ENCODE data around the gene PLRG1. TPM values are rescaled to one million over a fixed set of nuclear protein-coding genes. Genes with fewer than 3 reads are reported as not detected.

Gene PLRG1
- total and polyA plus RNA-seq, 2 donors (not counting 1 experiment from before 2014, with no cell fraction given): 72.5 to 101 TPM

- Histone ChIP-seq H3K27ac (ENCODE audit: insufficient read depth, low read length) (no peak overlapping the region), H3K79me2 (ENCODE audit: control insufficient read depth, insufficient read depth, low read length) (no peaks in the 10 kb centered on the region), H3K4me3 (replicated peaks in 1 of 4; ENCODE audit: control extremely low read depth in 1 of 4, insufficient read depth in 1 of 4, low read depth in 3 of 4, low read length in 4 of 4) (no peak overlapping the region), H2AFZ (ENCODE audit: low read length) (no peak overlapping the region), H3K27me3 (ENCODE audit: control insufficient read depth, insufficient read depth, low read length) (no peaks in the 10 kb centered on the region), H3K9ac (ENCODE audit: insufficient read depth, low read length) (no peak overlapping the region), H3K4me1 (ENCODE audit: control insufficient read depth, extremely low read depth, insufficient read depth, low read length) (no peaks in the 10 kb centered on the region), H4K20me1 (ENCODE audit: control insufficient read depth, extremely low read depth, insufficient read depth, low read length) (no peaks in the 10 kb centered on the region), H3K4me2 (ENCODE audit: extremely low read depth, insufficient read depth, low read length) (no peak overlapping the region), H3K9me3 (ENCODE audit: control insufficient read depth, insufficient read depth, low read depth, low read length) (no peaks in the 10 kb centered on the region), H3K36me3 (ENCODE audit: control insufficient read depth, insufficient read depth, low read length) (no peaks in the 10 kb centered on the region)
- no peak for TF ChIP-seq EZH2 (IDR thresholded peaks at IDR 0.05; ENCODE audit: low read length, missing control alignments)
- TF ChIP-seq, protein P1, sequence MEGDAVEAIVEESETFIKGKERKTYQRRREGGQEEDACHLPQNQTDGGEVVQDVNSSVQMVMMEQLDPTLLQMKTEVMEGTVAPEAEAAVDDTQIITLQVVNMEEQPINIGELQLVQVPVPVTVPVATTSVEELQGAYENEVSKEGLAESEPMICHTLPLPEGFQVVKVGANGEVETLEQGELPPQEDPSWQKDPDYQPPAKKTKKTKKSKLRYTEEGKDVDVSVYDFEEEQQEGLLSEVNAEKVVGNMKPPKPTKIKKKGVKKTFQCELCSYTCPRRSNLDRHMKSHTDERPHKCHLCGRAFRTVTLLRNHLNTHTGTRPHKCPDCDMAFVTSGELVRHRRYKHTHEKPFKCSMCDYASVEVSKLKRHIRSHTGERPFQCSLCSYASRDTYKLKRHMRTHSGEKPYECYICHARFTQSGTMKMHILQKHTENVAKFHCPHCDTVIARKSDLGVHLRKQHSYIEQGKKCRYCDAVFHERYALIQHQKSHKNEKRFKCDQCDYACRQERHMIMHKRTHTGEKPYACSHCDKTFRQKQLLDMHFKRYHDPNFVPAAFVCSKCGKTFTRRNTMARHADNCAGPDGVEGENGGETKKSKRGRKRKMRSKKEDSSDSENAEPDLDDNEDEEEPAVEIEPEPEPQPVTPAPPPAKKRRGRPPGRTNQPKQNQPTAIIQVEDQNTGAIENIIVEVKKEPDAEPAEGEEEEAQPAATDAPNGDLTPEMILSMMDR (conservative IDR thresholded peaks at IDR 0.05 in 1 of 2, IDR thresholded peaks at IDR 0.05 in 1 of 2; ENCODE audit: low read depth in 1 of 2, low read length in 2 of 2): no peak
- no peak for DNase-seq (ENCODE audit: low read depth in 2 of 2)
Observed at GRCh38 chr4:154565704-154566103, 15.5 kb upstream of the PLRG1 start.

GRCh38 chr4:154564311-154564710 lies 14.1 kb upstream of the PLRG1 start:
- Histone ChIP-seq H3K27ac (ENCODE audit: insufficient read depth, low read length) (no peak overlapping the region), H3K36me3 (ENCODE audit: control insufficient read depth, insufficient read depth, low read length) (no peaks in the 10 kb centered on the region), H4K20me1 (ENCODE audit: control insufficient read depth, extremely low read depth, insufficient read depth, low read length) (no peaks in the 10 kb centered on the region), H3K4me1 (ENCODE audit: control insufficient read depth, extremely low read depth, insufficient read depth, low read length) (no peaks in the 10 kb centered on the region), H3K9me3 (ENCODE audit: control insufficient read depth, insufficient read depth, low read depth, low read length) (no peaks in the 10 kb centered on the region), H3K4me3 (replicated peaks in 1 of 4; ENCODE audit: control extremely low read depth in 1 of 4, insufficient read depth in 1 of 4, low read depth in 3 of 4, low read length in 4 of 4) (no peak overlapping the region), H3K9ac (ENCODE audit: insufficient read depth, low read length) (no peak overlapping the region), H2AFZ (ENCODE audit: low read length) (no peak overlapping the region), H3K79me2 (ENCODE audit: control insufficient read depth, insufficient read depth, low read length) (no peaks in the 10 kb centered on the region), H3K27me3 (ENCODE audit: control insufficient read depth, insufficient read depth, low read length) (no peaks in the 10 kb centered on the region), H3K4me2 (ENCODE audit: extremely low read depth, insufficient read depth, low read length) (no peak overlapping the region)
- DNase-seq (ENCODE audit: low read depth in 2 of 2): no peak
- TF ChIP-seq, protein P1 (conservative IDR thresholded peaks at IDR 0.05 in 1 of 2, IDR thresholded peaks at IDR 0.05 in 1 of 2; ENCODE audit: low read depth in 1 of 2, low read length in 2 of 2): no peak
- no peak for TF ChIP-seq EZH2 (IDR thresholded peaks at IDR 0.05; ENCODE audit: low read length, missing control alignments)

GRCh38 chr4:154562697-154563254 lies 12.6 kb upstream of the PLRG1 start, which contains the start of gene FGB:
Gene FGB, plus strand, starts transcription at chr4:154563011. Its CDS starts 8 bp downstream, at chr4:154563019.
- H3K36me3 ChIP-seq (ENCODE audit: control insufficient read depth, insufficient read depth, low read length): no peaks in the 10 kb centered on the region
- no peak for DNase-seq (ENCODE audit: low read depth in 2 of 2)
- TF ChIP-seq, protein P1 (conservative IDR thresholded peaks at IDR 0.05 in 1 of 2, IDR thresholded peaks at IDR 0.05 in 1 of 2; ENCODE audit: low read depth in 1 of 2, low read length in 2 of 2): no peak
- TF ChIP-seq EZH2 (IDR thresholded peaks at IDR 0.05; ENCODE audit: low read length, missing control alignments): no peak
- H4K20me1 ChIP-seq (ENCODE audit: control insufficient read depth, extremely low read depth, insufficient read depth, low read length): no peaks in the 10 kb centered on the region
- H3K9me3 ChIP-seq (ENCODE audit: control insufficient read depth, insufficient read depth, low read depth, low read length): no peaks in the 10 kb centered on the region
- H3K27ac ChIP-seq (ENCODE audit: insufficient read depth, low read length): no peak within 1 kb of the TSS
- no peaks in the 10 kb centered on the region for H3K79me2 ChIP-seq (ENCODE audit: control insufficient read depth, insufficient read depth, low read length)
- no peak within 1 kb of the TSS for H3K9ac ChIP-seq (ENCODE audit: insufficient read depth, low read length)
- H2AFZ ChIP-seq (ENCODE audit: low read length): no peak within 1 kb of the TSS
- no peaks in the 10 kb centered on the region for H3K27me3 ChIP-seq (ENCODE audit: control insufficient read depth, insufficient read depth, low read length)
- no peak within 1 kb of the TSS for H3K4me3 ChIP-seq (replicated peaks in 1 of 4; ENCODE audit: control extremely low read depth in 1 of 4, insufficient read depth in 1 of 4, low read depth in 3 of 4, low read length in 4 of 4)
- no peaks in the 10 kb centered on the region for H3K4me1 ChIP-seq (ENCODE audit: control insufficient read depth, extremely low read depth, insufficient read depth, low read length)
- H3K4me2 ChIP-seq (ENCODE audit: extremely low read depth, insufficient read depth, low read length): no peak within 1 kb of the TSS

Measured in fibroblast of lung (primary cell).